SK-N-SH (cell line): ENCODE data around the gene USP40. TPM values are rescaled to one million over a fixed set of nuclear protein-coding genes. Genes with fewer than 3 reads are reported as not detected.

Experiments used
- CTCF ChIA-PET: fragments of 300-600, 350-600 bp; formaldehyde crosslinking; extraction: SDS; loops from one replicate; lab custom pipeline; 2021; lab: Yijun Ruan, JAX
- POLR2A ChIA-PET: fragments of 350-600 bp; sonication (Branson Sonifier 250); formaldehyde crosslinking; extraction: SDS; loops from one replicate; lab custom pipeline; 2020; ENCODE audit warnings: antibody characterized with exemption, inconsistent platforms; lab: Yijun Ruan, JAX
- DNase-seq: peaks from one replicate; pipeline ENCODE4 v3.0.0; 2012
- H2AFZ ChIP-seq: fragments of 200-600 bp; sonication (generic); 2 replicates; pipeline ENCODE4 v1.8.1; 2016; ENCODE audit warnings: antibody characterized with exemption, mild to moderate bottlenecking, low read depth
- H3F3A ChIP-seq: fragments of 200-600 bp; sonication (generic); replicated peaks from 2 replicates; pipeline ENCODE3; 2016; ENCODE audit warnings: antibody characterized with exemption, mild to moderate bottlenecking; ENCODE audit not compliant: insufficient read depth
- H3K27ac ChIP-seq, 2 experiments: fragments of 200-500 bp in 1 of 2; fragments of 200-600 bp in 1 of 2; sonication (Bioruptor generic) in 1 of 2; sonication (generic), shearing (Covaris generic) in 1 of 2; 2 replicates each; pipeline versions ENCODE4 v1.5.1 to v1.6.1; 2014 to 2016; ENCODE audit warnings: low read depth in 2 of 2, inconsistent platforms in 1 of 2, low read length in 1 of 2, mild to moderate bottlenecking in 1 of 2, mixed read lengths in 1 of 2
- H3K27me3 ChIP-seq: fragments of 200-600 bp; sonication (generic), shearing (Covaris generic); 2 replicates; pipeline ENCODE4 v1.6.1; 2016; ENCODE audit warnings: mixed run types; ENCODE audit not compliant: insufficient read depth
- H3K36me3 ChIP-seq, 2 experiments: fragments of 200-500 bp in 1 of 2; fragments of 200-600 bp in 1 of 2; sonication (Bioruptor generic) in 1 of 2; sonication (generic) in 1 of 2; replicated peaks in 1 of 2; 2 replicates each; pipeline versions ENCODE3 to v1.5.1; 2014 to 2016; ENCODE audit warnings: low read length in 1 of 2, mild to moderate bottlenecking in 1 of 2; ENCODE audit not compliant: insufficient read depth in 2 of 2, control insufficient read depth in 1 of 2
- H3K4me1 ChIP-seq, 2 experiments: fragments of 200-500 bp in 1 of 2; fragments of 200-600 bp in 1 of 2; sonication (Bioruptor generic) in 1 of 2; sonication (generic), shearing (Covaris generic) in 1 of 2; 2 replicates each; pipeline versions ENCODE4 v1.5.1 to v1.6.1; 2014 to 2016; ENCODE audit warnings: low read depth in 1 of 2, low read length in 1 of 2, mixed run types in 1 of 2; ENCODE audit not compliant: insufficient read depth in 2 of 2, control insufficient read depth in 1 of 2
- H3K4me2 ChIP-seq: fragments of 200-600 bp; sonication (generic), shearing (Covaris generic); 2 replicates; pipeline ENCODE4 v1.6.1; 2017; ENCODE audit warnings: mixed run types
- H3K4me3 ChIP-seq, 2 experiments: fragments of 200-500 bp in 1 of 2; fragments of 200-600 bp in 1 of 2; sonication (Bioruptor generic) in 1 of 2; sonication (generic), shearing (Covaris generic) in 1 of 2; 2 replicates each; pipeline versions ENCODE4 v1.5.1 to v1.8.1; 2014 to 2016; ENCODE audit warnings: low read depth in 2 of 2, inconsistent platforms in 1 of 2, low read length in 1 of 2, mild to moderate bottlenecking in 1 of 2, mixed read lengths in 1 of 2, moderate library complexity in 1 of 2
- H3K79me2 ChIP-seq: fragments of 200-600 bp; sonication (generic); 2 replicates; pipeline ENCODE4 v1.8.1; 2017; ENCODE audit warnings: mild to moderate bottlenecking; ENCODE audit not compliant: insufficient read depth
- H3K9ac ChIP-seq: fragments of 200-600 bp; sonication (generic); 2 replicates; pipeline ENCODE4 v1.6.1; 2017; ENCODE audit warnings: mixed run types
- H3K9me2 ChIP-seq: fragments of 200-600 bp; sonication (generic); 2 replicates; pipeline ENCODE4 v1.6.1; 2017; ENCODE audit warnings: mixed run types
- H3K9me3 ChIP-seq: fragments of 200-600 bp; sonication (generic); 2 replicates; pipeline ENCODE4 v1.6.1; 2017; ENCODE audit warnings: mixed run types, mild to moderate bottlenecking, moderate library complexity
- H4K20me1 ChIP-seq: fragments of 200-600 bp; sonication (generic); 2 replicates; pipeline ENCODE4 v1.6.1; 2017; ENCODE audit warnings: mild to moderate bottlenecking, mixed run types; ENCODE audit not compliant: insufficient read depth
- EP300 ChIP-seq, 2 experiments: IDR thresholded peaks; 2 replicates each; pipeline versions ENCODE4 v1.4.0 to v1.6.1; 2012; ENCODE audit warnings: borderline replicate concordance in 1 of 2, low read depth in 1 of 2, low read length in 1 of 2
- FOXM1 ChIP-seq: IDR thresholded peaks from 2 replicates; pipeline ENCODE4 v1.4.0; 2012; ENCODE audit warnings: low read depth, mild to moderate bottlenecking
- GABPA ChIP-seq: IDR thresholded peaks from 2 replicates; pipeline ENCODE4 v1.4.0; 2012; ENCODE audit warnings: low read depth, mild to moderate bottlenecking
- IRF3 ChIP-seq: fragments of 150-350 bp; IDR thresholded peaks from 2 replicates; pipeline ENCODE4 v1.6.1; 2016; ENCODE audit warnings: mild to moderate bottlenecking, low read depth, low read length
- MEF2A ChIP-seq: IDR thresholded peaks from 2 replicates; pipeline ENCODE4 v1.4.0; 2012; ENCODE audit warnings: low read depth, borderline replicate concordance
- NRF1 ChIP-seq: IDR thresholded peaks from 2 replicates; pipeline ENCODE4 v1.6.1; 2012; ENCODE audit warnings: low read depth, mild to moderate bottlenecking, low read length
- RAD21 ChIP-seq: IDR thresholded peaks from 2 replicates; pipeline ENCODE4 v1.6.1; 2012; ENCODE audit warnings: mild to moderate bottlenecking, low read length
- RCOR1 ChIP-seq: fragments of 150-350 bp; IDR thresholded peaks from 2 replicates; pipeline ENCODE4 v1.6.1; 2017; ENCODE audit warnings: antibody characterized with exemption, low read length
- TAF1 ChIP-seq: IDR thresholded peaks from 2 replicates; pipeline ENCODE4 v1.6.1; 2012; ENCODE audit warnings: low read depth, mild to moderate bottlenecking, low read length, moderate library complexity, borderline replicate concordance
- TCF12 ChIP-seq: IDR thresholded peaks from 2 replicates; pipeline ENCODE4 v1.4.0; 2012
- TEAD4 ChIP-seq: IDR thresholded peaks from 2 replicates; pipeline ENCODE4 v1.4.0; 2012; ENCODE audit warnings: mild to moderate bottlenecking, borderline replicate concordance; ENCODE audit not compliant: insufficient read depth
- WGBS: methylation state at CpG from one replicate; pipeline ENCODE4 v1.1.6; 2017; ENCODE audit warnings: low lambda C conversion rate; 5-methylcytosine and 5-hydroxymethylcytosine counted together
- polyA plus RNA-seq, 3 experiments: library from polyadenylated mRNA; depleted of rRNA; stranded (reverse); fragments of >200 nt; gene quantifications; 2 replicates each; pipeline ENCODE4 v1.2.3, GENCODE V29; 2012
- TF ChIP-seq, protein P1 (sequence below): fragments of 150-350 bp; IDR thresholded peaks from 2 replicates; pipeline ENCODE4 v1.6.1; 2017; ENCODE audit warnings: antibody characterized with exemption, low read length, low read depth, borderline replicate concordance
- TF ChIP-seq, protein P2 (sequence below): IDR thresholded peaks from 2 replicates; pipeline ENCODE4 v1.4.0; 2012; ENCODE audit warnings: low read depth

USP40 gene
- polyA plus RNA-seq, 1 of the 3 experiments (the other 2 are of a cell fraction) = 37.0 TPM

GRCh38 chr2:233446121-233446520 lies 120.5 kb downstream of the USP40 start:
- no peaks in the 10 kb centered on the region for H3K27me3 ChIP-seq
- H3K4me1 ChIP-seq = no peaks in the 10 kb centered on the region
- H3K9me3 ChIP-seq = no peaks in the 10 kb centered on the region
- no peak for DNase-seq
- ChIA-PET POLR2A (no interaction called here), CTCF (interaction anchor here (2.7 kb wide), 1 partner anchor 92 kb away, joined by 11 read pairs; the partner anchor contains the start of gene DGKD)
- TF ChIP-seq EP300 (IDR thresholded peaks at IDR 0.05; ENCODE audit: borderline replicate concordance in 1 of 2, low read depth in 1 of 2, low read length in 1 of 2) (no peak), GABPA (no peak), FOXM1 (no peak)
- TF ChIP-seq, protein P1, sequence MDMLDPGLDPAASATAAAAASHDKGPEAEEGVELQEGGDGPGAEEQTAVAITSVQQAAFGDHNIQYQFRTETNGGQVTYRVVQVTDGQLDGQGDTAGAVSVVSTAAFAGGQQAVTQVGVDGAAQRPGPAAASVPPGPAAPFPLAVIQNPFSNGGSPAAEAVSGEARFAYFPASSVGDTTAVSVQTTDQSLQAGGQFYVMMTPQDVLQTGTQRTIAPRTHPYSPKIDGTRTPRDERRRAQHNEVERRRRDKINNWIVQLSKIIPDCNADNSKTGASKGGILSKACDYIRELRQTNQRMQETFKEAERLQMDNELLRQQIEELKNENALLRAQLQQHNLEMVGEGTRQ = no peak
- H3K79me2 ChIP-seq = peaks cover 5% of the 10 kb centered on the region; the same call in 1 of the 2 replicates
- H3K9me2 ChIP-seq = no peaks in the 10 kb centered on the region
- 100% methylated on average over 1 of the region's 1 CpG for WGBS
- H3K36me3 ChIP-seq = peaks cover 8 to 39% of the 10 kb centered on the region in 2 experiments
- H3K4me2 ChIP-seq = no peak overlapping the region
- no peaks in the 10 kb centered on the region for H3F3A ChIP-seq
- H3K9ac ChIP-seq = no peak overlapping the region
- no peaks in the 10 kb centered on the region for H4K20me1 ChIP-seq
- no peak overlapping the region for H2AFZ ChIP-seq
- H3K27ac ChIP-seq = no peak overlapping the region
- H3K4me3 ChIP-seq = no peak overlapping the region

- Histone ChIP-seq H3K9ac (no peak overlapping the region), H3K27ac (no peak overlapping the region), H3K36me3 (peaks cover 8 to 34% of the 10 kb centered on the region in 2 experiments), H3K27me3 (no peaks in the 10 kb centered on the region), H3K4me2 (no peak overlapping the region), H3K79me2 (peaks cover 5% of the 10 kb centered on the region; the same call in 1 of the 2 replicates), H3K9me2 (no peaks in the 10 kb centered on the region), H2AFZ (no peak overlapping the region), H3F3A (no peaks in the 10 kb centered on the region), H4K20me1 (no peaks in the 10 kb centered on the region), H3K4me1 (no peaks in the 10 kb centered on the region), H3K4me3 (no peak overlapping the region), H3K9me3 (no peaks in the 10 kb centered on the region)
- ChIA-PET CTCF (interaction anchor here (0.7 to 3.2 kb wide), 7 partner anchors 11 to 180 kb away, joined by 4 to 29 read pairs (median 10); no protein-coding TSS in a partner anchor), POLR2A (no interaction called here)
- no peak for TF ChIP-seq TEAD4
- TF ChIP-seq FOXM1 = no peak
- no peak for TF ChIP-seq TAF1
- TF ChIP-seq, protein P2, sequence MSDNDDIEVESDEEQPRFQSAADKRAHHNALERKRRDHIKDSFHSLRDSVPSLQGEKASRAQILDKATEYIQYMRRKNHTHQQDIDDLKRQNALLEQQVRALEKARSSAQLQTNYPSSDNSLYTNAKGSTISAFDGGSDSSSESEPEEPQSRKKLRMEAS = no peak
- TF ChIP-seq, protein P1 = no peak
- TF ChIP-seq IRF3 = no peak
- TF ChIP-seq MEF2A = no peak
- TF ChIP-seq NRF1 = no peak
- TF ChIP-seq RCOR1 = no peak
- TF ChIP-seq RAD21 = no peak
- TF ChIP-seq EP300 (IDR thresholded peaks at IDR 0.05; ENCODE audit: borderline replicate concordance in 1 of 2, low read depth in 1 of 2, low read length in 1 of 2) = no peak
- TF ChIP-seq TCF12 = no peak
- DNase-seq = no peak
- 97% methylated on average over 18 of the region's 18 CpGs for WGBS
Measured at GRCh38 chr2:233445152-233445830, 121.3 kb downstream of the USP40 start.
